Activated naive CD8-positive, alpha-beta T cell treated with anti-CD3 and anti-CD28 coated beads for 36 hours (primary cell): Measurements from ENCODE around the gene RAB8A. TPM values are rescaled to one million over a fixed set of nuclear protein-coding genes. Genes with fewer than 3 reads are reported as not detected.

Experiments
- DNase-seq: peaks from one replicate; pipeline ENCODE4 v3.0.0; 2021
- H3K27ac Mint-ChIP-seq: one replicate; pipeline ENCODE4 v1.8.0; 2022; ENCODE audit warnings: mild to moderate bottlenecking, moderate library complexity, mixed read lengths
- H3K27me3 Mint-ChIP-seq: one replicate; pipeline ENCODE4 v1.8.0; 2022; ENCODE audit warnings: mild to moderate bottlenecking, mixed read lengths
- H3K36me3 Mint-ChIP-seq: one replicate; pipeline ENCODE4 v1.8.0; 2021; ENCODE audit warnings: mild to moderate bottlenecking, mixed read lengths
- H3K4me1 Mint-ChIP-seq: one replicate; pipeline ENCODE4 v1.8.0; 2021; ENCODE audit warnings: mixed read lengths
- H3K4me3 Mint-ChIP-seq: one replicate; pipeline ENCODE4 v1.8.0; 2022; ENCODE audit warnings: mild to moderate bottlenecking, moderate library complexity, mixed read lengths
- H3K9me3 Mint-ChIP-seq: one replicate; pipeline ENCODE4 v1.8.0; 2022; ENCODE audit warnings: mixed read lengths
- total RNA-seq, 2 experiments: library from RNA; stranded (reverse); gene quantifications; one replicate each; pipeline ENCODE4 v1.2.3, GENCODE V29; 2021

Gene RAB8A
- total RNA-seq, 2 experiments from 2014 or later: 168 to 169 TPM

DNA sequence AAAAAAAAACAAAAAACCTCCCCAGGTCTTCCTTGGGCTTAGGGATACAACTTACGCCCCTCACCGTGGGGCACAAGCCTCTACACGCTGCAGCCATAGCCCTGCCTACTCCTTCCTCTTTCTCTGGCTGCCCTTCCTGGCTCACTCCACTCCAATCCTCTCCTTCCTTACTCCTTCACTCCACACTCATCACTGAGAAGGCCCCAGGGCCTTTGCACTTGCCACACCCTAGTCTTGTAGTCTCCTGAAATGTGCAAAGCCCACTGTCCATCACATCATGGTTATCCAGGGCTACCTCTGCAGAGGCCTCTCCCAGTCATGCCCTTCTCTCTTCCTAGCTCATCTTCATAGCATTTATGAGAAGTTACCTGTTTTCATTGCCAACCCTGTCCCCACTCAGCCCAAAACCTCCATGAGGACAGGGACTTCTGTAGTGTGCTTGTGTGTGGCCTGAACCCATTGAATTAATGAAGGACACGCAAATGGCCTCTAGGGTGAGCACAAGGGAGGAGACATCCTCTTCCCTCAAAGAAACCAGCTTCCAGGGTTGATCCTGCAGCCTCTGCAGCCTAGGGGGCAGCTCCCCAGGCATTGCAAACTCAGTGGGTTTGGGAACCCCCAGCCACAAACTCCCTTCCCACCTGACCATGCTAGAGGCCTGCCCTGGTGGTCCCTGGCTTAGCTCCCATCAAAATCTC, 23.9 kb downstream of the RAB8A start:
- Mint-ChIP-seq H3K27me3 (peaks cover 3% of the 10 kb centered on the region), H3K27ac (no peak overlapping the region), H3K4me3 (no peak overlapping the region), H3K36me3 (peaks cover 31% of the 10 kb centered on the region), H3K4me1 (peaks cover 3% of the 10 kb centered on the region), H3K9me3 (peaks cover 3% of the 10 kb centered on the region)
- no peak for DNase-seq

DNA sequence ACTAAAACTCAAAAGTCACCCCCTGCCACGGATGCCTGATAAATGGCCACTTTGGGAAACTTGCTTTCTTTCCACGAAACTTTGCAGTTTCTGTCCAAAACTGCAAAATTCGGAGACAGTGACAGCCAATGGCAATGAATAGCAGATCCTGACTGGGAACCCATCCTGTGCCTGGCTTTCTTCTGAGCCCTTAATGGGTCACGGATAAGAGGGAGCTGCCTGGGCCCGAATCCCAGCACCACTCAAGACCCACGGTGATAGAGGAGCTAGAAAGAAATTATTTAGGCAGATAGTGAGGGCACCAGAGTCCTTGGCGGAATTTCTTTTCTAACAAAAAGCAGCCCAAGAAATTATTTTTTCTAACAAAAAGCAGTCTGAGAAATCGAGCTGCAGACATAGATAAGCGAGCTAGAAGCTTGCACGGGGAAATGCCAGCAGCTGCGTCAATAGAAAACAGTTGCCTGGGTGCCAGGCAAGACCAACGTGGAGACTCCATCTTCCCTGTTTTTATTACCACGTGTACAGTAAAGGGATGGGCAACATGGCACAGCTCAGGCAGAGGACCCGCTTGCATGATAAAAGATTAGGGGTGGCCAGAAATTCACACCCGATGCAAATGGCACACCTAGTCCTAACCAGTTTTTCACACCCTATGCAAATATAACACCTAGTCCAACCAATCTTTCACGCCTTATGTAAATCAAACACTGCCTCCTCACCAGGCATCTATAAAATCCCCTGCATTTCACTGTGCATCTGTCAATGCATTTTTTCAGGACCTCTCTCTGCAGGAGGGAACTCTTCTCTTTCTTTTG, 24.7 kb downstream of the RAB8A start:
- H3K27me3 Mint-ChIP-seq: peaks cover 3% of the 10 kb centered on the region
- H3K27ac Mint-ChIP-seq: no peak overlapping the region
- H3K36me3 Mint-ChIP-seq: peaks cover 23% of the 10 kb centered on the region
- H3K9me3 Mint-ChIP-seq: no peaks in the 10 kb centered on the region
- H3K4me1 Mint-ChIP-seq: peaks cover 3% of the 10 kb centered on the region
- H3K4me3 Mint-ChIP-seq: no peak overlapping the region
- DNase-seq: no peak

DNA sequence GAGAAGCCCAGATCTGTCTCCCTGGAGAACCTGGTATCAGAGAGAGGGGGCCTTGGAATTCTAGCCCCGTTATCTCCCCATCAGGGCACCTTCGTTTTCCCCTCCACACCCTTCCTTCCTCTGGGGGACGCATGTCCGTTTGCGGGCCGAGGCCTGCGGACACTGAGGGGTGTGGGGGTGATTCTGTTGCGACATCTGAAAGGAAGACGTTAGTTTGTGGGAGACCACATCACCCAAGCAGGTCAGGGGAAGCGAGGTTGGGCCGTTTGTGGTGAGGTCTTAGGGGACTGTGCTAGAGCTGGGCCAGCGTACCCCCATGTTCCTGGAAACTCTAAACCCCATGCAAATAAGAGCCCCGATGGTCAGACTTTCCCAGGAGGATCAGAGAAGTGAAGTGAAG, 28.1 kb downstream of the RAB8A start:
- H3K36me3 Mint-ChIP-seq: peaks cover 9% of the 10 kb centered on the region
- H3K9me3 Mint-ChIP-seq: no peaks in the 10 kb centered on the region
- H3K4me3 Mint-ChIP-seq: no peak overlapping the region
- H3K4me1 Mint-ChIP-seq: peaks cover 17% of the 10 kb centered on the region
- no peak for DNase-seq
- H3K27ac Mint-ChIP-seq: no peak overlapping the region
- H3K27me3 Mint-ChIP-seq: peaks cover 3% of the 10 kb centered on the region

DNA sequence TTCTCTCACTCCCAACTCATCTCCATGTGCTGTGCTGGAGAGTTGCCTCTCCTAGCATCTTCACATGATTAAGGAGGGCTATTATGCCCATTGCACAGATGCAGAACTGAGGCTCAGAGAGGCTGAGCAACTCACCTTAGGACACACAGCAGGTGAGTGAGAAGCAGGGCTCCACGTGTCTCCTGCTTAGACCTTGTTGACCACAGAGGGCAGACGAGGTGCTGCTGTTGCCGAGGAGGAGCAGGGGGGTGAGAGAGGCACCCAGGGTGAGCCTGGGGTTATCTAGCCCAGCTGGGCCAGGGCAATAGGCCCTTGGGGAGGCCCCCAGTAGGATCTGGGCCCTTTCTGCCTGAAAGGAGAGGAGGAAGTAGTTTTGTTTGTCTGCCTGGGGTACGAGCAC, 29.4 kb downstream of the RAB8A start:
- DNase-seq: no peak
- no peak overlapping the region for H3K27ac Mint-ChIP-seq
- no peak overlapping the region for H3K4me3 Mint-ChIP-seq
- peaks cover 24% of the 10 kb centered on the region for H3K4me1 Mint-ChIP-seq
- H3K36me3 Mint-ChIP-seq: peaks cover 9% of the 10 kb centered on the region
- H3K9me3 Mint-ChIP-seq: no peaks in the 10 kb centered on the region
- H3K27me3 Mint-ChIP-seq: peaks cover 3% of the 10 kb centered on the region

DNA sequence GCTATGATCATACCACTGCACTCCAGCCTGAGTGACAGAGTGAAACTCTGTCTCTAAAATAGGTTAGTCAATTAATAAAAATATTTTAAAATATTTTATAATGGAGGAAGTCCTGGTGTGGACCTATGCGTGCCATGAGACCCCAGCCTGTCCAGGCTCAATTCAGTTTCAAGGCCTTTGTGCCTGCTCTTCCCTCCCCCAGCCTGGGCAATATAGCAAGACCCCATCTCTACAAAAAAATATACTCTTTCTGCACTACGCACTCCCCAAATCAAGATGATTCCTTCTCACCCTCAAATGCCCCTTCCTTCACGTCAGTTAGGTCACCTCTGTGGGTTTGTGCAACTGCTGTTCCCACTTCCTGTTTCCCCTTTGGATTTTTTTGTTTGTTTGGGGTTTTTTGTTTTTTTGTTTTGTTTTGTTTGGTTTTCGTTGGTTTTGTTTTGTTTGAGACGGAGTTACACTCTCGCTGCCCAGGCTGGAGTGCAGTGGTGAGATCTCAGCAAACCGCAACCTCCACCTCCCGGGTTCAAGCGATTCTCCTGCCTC, 30.4 kb downstream of the RAB8A start:
- DNase-seq: no peak
- H3K9me3 Mint-ChIP-seq: no peaks in the 10 kb centered on the region
- H3K36me3 Mint-ChIP-seq: peaks cover 12% of the 10 kb centered on the region
- H3K4me1 Mint-ChIP-seq: peaks cover 26% of the 10 kb centered on the region
- no peak overlapping the region for H3K27ac Mint-ChIP-seq
- peak overlapping the region; percentile 18 for H3K4me3 Mint-ChIP-seq
- peaks cover 3% of the 10 kb centered on the region for H3K27me3 Mint-ChIP-seq

DNA sequence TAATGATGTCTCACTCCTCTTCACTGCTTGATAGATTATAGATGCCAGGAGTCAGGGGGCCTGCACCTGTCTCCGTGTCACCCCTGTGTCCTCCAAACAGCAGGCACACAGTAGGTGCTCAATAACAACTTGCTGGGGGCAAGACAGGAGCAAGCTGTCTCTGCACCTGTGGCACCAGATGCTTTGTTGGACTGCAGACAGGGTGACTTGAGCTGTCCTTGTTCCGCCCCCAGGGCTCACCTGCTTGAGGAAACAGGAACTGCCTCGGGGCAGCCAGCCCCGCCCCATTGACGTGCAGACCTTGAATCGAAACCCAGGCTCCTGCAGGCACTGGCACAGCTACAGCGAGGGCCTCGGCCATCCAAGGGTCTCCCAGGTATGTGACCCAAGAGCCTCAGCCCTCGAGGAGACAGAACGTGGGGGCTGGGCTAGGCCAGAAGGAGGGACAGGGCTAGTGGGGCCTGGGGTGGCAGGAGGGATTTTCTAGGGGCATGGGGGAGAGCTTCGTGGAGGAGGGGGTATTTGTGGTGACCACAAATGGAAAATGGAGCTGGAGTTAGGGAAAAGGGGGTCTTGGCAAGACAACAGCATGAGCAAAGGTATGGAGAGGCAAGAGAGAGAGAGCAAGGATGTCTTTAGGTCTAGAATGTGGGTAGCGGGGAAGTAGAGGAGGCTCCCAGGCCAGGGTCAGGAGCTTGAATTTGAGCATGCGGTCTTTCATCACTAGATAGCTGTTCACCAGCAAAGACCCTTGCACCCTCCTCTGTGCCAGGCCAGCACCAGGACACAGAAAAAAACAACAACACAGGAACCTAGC, 31.9 kb downstream of the RAB8A start, which contains the start of gene HSH2D:
TSS of gene HSH2D (plus strand) at position 287 of the 817 bp plus-strand sequence. CDS start 5,066 bp downstream, outside the sequence.
- peak; percentile 83 for DNase-seq
- Mint-ChIP-seq H3K27ac (peak within 1 kb of the TSS; percentile 97), H3K36me3 (peaks cover 12% of the 10 kb centered on the region), H3K9me3 (no peaks in the 10 kb centered on the region), H3K4me1 (peaks cover 26% of the 10 kb centered on the region), H3K4me3 (peak within 1 kb of the TSS; percentile 92), H3K27me3 (peaks cover 3% of the 10 kb centered on the region)

DNA sequence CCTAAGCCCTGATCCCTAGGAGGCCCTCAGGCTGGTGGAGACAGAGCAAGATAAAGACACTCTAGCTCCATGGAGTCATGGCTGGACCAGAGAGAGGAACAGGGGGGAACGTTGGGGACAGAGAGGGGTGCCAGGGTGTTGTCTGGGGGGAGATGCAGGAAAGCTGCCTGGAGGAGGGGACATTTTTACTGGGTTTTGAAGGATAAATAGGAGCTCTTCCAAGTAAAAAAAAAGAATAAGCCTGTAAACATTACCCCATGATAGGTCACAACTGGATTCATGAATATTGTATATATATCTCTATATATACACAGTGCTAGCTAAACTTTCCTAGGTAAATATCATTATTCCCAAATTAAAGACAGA, 32.5 kb downstream of the RAB8A start:
- Mint-ChIP-seq H3K4me3 (peak overlapping the region; percentile 92), H3K4me1 (peaks cover 26% of the 10 kb centered on the region), H3K36me3 (peaks cover 12% of the 10 kb centered on the region), H3K27ac (peak overlapping the region; percentile 97), H3K27me3 (peaks cover 3% of the 10 kb centered on the region), H3K9me3 (no peaks in the 10 kb centered on the region)
- no peak for DNase-seq

DNA sequence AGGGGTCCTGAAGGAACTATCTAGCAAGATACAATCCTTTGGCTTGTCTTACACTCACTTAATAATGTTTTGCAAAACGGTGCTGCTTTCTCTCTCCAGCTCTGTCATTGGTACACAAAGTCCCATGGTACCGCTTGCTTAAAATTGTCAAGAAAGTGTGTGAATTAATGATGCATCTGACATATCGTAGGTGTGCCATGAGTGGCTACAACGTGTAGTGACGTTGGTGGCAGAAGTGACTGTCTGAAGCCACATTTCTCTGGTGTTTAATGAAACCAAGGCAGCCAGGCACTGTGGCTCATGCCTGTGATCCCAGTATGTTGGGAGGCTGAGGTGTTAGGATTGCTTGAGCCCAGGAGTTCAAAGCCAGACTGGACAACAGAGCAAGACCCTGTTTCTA, 34.4 kb downstream of the RAB8A start:
- H3K36me3 Mint-ChIP-seq: peaks cover 15% of the 10 kb centered on the region
- no peak overlapping the region for H3K27ac Mint-ChIP-seq
- no peak overlapping the region for H3K4me3 Mint-ChIP-seq
- H3K27me3 Mint-ChIP-seq: no peaks in the 10 kb centered on the region
- no peaks in the 10 kb centered on the region for H3K9me3 Mint-ChIP-seq
- peaks cover 23% of the 10 kb centered on the region for H3K4me1 Mint-ChIP-seq
- DNase-seq: no peak

DNA sequence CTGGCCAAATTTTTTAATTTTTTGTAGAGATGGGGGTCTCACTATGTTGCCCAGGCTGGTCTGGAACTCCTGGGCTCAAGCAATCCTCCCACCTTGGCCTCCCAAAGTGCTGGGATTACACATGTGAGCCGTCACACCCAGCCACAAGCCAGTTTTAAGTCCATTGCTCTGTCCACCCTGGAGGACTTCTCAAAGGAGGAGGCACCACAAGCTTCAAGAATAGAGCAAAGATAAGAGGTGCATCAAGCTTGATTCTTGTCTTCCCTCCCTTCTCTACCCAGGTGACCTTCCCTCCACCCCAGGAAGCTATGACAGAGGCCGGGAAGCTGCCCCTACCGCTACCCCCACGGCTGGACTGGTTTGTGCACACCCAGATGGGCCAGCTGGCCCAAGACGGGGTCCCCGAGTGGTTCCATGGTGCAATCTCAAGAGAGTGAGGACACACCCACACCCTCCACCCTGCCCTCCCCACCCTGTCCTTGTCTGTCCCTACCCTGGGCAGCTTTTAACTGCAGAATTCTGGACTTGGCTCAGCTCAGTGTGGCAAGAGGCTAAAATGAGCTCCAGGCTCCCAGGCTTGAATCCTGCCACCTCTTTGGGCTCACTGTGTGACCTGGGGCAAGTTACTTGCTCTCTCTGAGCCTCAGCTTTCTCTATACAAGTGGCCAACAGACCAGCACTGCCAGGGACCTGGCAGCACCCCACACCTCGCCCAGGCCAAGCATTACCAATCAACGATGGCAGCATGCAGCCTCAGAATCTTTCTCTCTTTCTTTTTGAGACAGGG, 36.9 kb downstream of the RAB8A start:
- Mint-ChIP-seq H3K4me1 (peaks cover 16% of the 10 kb centered on the region), H3K4me3 (no peak overlapping the region), H3K27ac (no peak overlapping the region), H3K36me3 (peaks cover 24% of the 10 kb centered on the region), H3K9me3 (no peaks in the 10 kb centered on the region), H3K27me3 (no peaks in the 10 kb centered on the region)
- DNase-seq: no peak

DNA sequence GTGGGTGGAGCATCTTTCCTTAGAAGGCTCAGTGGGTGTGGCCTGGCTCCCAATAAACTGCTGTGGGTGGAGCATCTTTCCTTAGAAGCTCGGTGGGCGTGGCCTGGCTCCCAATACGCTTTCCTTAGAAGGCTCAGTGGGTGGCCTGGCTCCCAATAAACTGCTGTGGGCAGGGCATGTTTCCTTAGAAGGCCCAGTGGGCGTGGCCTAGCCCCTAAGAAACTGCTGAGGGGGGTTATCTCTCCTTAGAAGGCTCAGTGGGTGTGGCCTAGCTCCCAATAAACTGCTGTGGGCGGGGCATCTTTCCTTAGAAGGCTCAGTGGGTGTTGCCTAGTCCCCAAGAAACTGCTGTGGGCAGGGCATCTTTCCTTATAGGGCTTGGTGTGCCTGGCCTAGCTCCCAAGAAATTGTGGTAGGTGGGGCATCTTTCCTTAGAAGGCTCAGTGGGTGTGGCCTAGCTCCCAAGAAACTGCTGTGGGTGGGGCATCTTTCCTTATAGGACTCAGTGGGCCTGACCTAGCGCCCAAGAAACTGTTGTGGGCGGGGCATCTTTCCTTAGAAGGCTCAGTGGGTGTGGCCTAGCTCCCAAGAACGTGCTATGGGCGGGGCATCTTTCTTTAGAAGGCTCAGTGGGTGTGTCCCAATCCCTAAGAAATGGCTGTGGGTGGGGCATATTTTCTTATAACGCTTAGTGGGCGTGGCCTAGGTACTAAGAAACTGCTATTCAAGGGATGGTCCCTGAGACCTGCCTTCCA, 42.1 kb downstream of the RAB8A start:
- DNase-seq: no peak
- no peak overlapping the region for H3K4me3 Mint-ChIP-seq
- H3K27ac Mint-ChIP-seq: no peak overlapping the region

DNA sequence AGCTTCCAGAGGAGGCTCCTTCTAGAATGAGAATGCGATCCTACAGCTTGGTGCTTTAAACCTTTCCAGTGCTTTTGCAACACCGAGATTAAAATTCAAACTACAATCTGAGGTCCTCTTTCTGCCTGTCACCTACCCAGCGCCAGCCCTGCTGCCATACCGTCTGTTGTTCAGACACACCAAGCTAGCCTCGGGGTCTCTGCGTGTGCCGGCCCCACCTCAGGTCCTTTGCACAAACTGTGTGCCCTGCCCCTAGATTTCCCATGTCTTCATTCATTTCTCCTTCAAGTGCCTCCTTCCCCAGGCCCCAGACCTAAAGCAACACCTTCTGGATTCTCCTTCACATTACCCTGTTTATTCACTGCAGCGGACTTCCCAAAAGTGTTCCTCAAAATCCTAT, 42.9 kb downstream of the RAB8A start:
- H3K27ac Mint-ChIP-seq: no peak overlapping the region
- no peaks in the 10 kb centered on the region for H3K9me3 Mint-ChIP-seq
- no peak for DNase-seq
- peaks cover 8% of the 10 kb centered on the region for H3K4me1 Mint-ChIP-seq
- no peak overlapping the region for H3K4me3 Mint-ChIP-seq
- peaks cover 31% of the 10 kb centered on the region for H3K36me3 Mint-ChIP-seq
- no peaks in the 10 kb centered on the region for H3K27me3 Mint-ChIP-seq

More for the DNA sequence above, 42.1 kb downstream of the RAB8A start:
- Mint-ChIP-seq H3K4me1 (peaks cover 8% of the 10 kb centered on the region), H3K9me3 (no peaks in the 10 kb centered on the region), H3K36me3 (peaks cover 31% of the 10 kb centered on the region), H3K27me3 (no peaks in the 10 kb centered on the region)

DNA sequence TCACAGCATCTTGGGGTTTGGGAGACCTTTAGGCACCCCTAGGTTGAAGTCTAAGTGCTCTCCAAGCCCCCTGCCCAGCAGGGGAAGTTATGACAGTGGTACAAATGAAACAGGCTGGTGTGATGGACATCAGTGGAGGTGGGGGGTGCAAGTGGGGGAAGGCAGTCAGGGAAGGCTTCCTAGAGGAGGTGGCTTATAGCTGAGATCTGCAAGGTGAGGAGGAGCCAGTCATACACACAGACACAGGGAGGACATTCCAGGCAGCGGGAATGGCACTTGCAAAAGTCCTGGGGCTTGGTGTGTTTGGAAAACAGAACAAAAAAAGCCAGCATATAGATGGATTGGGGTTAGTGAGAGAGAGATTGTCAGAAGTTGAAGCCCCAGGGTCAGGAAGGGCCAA, 43.4 kb downstream of the RAB8A start:
- H3K4me3 Mint-ChIP-seq: no peak overlapping the region
- no peak overlapping the region for H3K27ac Mint-ChIP-seq
- H3K9me3 Mint-ChIP-seq: no peaks in the 10 kb centered on the region
- peaks cover 31% of the 10 kb centered on the region for H3K36me3 Mint-ChIP-seq
- H3K27me3 Mint-ChIP-seq: no peaks in the 10 kb centered on the region
- H3K4me1 Mint-ChIP-seq: peaks cover 8% of the 10 kb centered on the region
- no peak for DNase-seq

DNA sequence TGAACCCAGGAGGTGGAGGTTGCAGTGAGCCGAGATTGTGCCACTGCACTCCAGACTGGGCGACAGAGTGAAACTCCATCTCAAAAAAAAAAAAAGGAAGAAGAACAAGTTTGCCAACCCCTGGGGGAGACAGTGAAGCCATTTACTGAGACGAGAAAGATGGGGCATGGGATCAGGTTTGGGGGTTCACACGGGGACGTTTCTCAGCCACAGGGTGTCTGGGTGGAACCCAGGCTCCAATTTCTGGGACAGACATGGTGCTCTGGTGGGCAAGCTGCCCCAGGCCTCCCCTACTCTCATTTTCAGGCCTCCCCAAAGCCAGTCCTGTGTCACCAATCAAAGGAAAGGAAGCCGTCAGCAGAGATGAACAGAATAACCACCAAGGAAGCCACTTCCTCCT, 45.2 kb downstream of the RAB8A start:
- peaks cover 27% of the 10 kb centered on the region for H3K36me3 Mint-ChIP-seq
- H3K4me3 Mint-ChIP-seq: no peak overlapping the region
- DNase-seq: no peak
- no peaks in the 10 kb centered on the region for H3K27me3 Mint-ChIP-seq
- H3K27ac Mint-ChIP-seq: peak overlapping the region; percentile 2
- H3K9me3 Mint-ChIP-seq: no peaks in the 10 kb centered on the region
- H3K4me1 Mint-ChIP-seq: peaks cover 24% of the 10 kb centered on the region

DNA sequence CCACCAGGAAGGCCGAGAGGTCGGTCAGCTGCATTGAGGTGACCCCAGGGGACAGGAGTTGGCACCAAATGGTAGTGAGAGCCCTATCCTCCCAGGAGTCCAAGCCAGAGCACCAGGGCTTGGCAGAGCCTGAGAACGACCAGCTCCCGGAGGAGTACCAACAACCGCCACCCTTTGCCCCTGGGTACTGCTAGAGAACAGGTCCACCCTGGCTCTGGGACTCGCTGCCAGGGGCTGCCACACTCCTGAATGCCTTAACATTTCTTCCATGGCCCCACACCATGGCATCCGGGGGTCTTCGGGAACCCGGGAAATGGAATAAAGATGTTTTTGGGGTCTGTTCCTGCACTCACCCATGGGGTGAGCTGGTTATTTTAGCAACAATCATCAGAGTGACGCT, 45.9 kb downstream of the RAB8A start:
- Mint-ChIP-seq H3K27me3 (no peaks in the 10 kb centered on the region), H3K4me1 (peaks cover 25% of the 10 kb centered on the region), H3K36me3 (peaks cover 25% of the 10 kb centered on the region), H3K9me3 (no peaks in the 10 kb centered on the region), H3K27ac (no peak overlapping the region), H3K4me3 (no peak overlapping the region)
- no peak for DNase-seq
